GM21360 (cell line): ENCODE data around the gene EXOC2.
A peak's percentile ranks its signal among the peaks of the same experiment; 100 is the strongest.
"Not testable (repeated sequence)": the region's sequence is repeated elsewhere in the genome, so short reads cannot be mapped to it uniquely, and the experiment has no call there.

Source experiments
- ATAC-seq: cut with Tn5 transposase; IDR thresholded peaks from one replicate; pipeline ENCODE4 v1.9.1; 2021; ENCODE audit warnings: mild to moderate bottlenecking, moderate library complexity; ENCODE audit not compliant: unreplicated experiment

EXOC2 gene

DNA sequence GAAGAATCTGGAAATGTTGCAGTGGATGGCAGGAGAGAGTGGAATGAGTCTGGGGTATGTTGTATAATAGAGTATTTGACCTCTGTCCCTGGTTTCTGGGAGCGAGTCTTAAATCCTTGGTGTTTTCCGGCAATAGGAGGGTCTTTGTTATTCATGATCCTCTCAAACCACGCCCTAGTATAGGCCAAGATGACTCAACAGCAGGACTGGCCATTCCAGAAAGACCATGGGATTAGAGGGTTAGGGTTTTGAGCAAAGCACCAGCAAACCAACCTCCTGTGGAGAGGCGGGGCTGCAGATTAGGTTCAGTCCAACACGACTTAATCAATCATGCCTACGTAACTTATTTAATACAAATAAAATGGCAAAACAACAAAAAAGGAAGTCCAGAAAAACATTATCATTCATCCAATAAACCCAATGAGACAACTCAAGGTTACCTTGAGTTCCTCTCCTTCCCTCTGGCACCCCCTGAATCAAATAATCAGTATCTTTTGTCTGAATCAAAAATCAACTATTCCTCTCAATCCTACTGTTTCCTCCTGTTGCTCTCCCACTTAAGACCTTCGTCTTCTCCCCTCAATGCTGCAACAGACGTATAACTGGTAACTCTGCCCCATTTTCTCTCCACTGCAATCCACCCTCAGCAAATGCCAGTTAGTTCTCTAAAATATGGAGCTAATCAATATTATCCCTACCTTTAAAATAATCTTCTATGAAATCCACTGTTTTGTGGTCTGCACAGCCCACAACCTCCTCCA is 51.5 kb downstream of the EXOC2 start:
- no peak for ATAC-seq

DNA sequence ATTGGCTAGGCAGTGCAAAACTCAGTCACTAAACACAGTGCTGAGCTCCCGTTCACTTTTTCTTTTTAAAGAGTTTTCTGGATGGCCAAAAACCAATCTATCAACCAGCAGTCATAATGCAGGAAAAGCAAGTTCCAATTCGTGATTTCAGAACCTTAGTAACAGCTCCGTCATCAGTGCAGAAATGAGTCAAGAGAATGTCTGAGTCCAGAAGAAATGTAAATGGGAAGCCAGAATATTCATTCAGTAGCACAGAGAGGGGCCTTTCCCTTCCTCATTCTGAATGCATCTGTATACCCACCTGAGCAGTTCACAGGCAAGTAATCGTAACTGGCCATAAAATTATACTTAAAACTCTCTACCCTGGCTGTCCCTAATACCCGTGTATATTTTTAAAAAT is 56.5 kb downstream of the EXOC2 start:
- peak; percentile 77 for ATAC-seq

DNA sequence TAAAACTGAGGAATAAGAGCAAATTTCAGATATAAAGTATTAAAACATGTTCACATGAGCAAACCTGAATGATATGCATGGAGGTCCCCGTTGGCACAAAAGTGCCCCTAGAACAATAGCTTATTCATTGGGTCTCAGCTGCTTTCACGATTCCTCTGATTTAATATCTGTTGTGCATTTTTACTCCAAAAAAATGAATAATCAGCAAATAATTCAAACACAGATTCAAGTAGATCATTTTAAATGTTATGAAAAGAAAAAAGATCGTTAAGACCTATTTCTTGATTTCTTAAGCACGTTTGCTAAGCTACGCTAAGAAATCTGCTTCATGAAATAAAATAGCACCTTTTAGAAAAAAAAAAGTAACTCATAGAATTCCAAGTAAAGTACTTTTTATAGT is 57.7 kb downstream of the EXOC2 start:
- ATAC-seq, result no peak

DNA sequence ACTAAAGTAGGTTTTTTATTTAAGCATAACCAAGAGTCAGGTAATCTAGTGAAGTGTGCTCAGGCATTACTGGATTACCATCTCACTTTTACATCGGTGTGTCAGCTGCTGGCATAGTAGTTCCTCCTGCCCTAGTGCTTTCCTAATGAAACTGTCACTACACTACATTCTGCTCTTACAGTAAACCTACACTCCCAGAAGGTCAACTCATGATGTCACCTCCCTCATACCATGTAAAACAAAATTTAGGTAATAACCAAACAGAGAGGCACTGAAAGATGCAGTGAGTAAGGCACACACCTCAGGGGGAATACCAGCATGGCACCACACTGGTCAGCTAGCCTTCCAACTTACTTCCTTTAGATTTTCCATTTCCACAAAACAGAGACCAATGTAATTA is 59.3 kb downstream of the EXOC2 start:
- ATAC-seq, result no peak

DNA sequence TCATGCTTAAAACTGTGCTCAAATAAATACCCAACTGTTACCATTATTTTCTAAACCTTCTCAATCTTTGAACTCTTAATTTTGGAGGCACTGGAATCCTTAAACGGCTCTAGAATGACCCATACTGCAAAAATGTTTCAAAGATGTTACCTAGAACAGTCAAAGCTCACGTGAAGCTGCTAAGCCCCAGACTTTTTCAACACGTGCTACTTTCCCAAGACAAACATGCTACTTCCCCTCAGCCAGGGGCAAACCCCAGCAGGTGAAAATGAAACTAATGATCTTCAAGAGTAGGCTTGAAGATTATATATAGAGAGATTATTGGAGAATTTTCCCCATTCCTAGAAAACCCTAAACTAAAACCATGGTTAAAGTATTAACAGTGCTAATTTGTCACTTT is 64.2 kb downstream of the EXOC2 start:
- ATAC-seq, result no peak

DNA sequence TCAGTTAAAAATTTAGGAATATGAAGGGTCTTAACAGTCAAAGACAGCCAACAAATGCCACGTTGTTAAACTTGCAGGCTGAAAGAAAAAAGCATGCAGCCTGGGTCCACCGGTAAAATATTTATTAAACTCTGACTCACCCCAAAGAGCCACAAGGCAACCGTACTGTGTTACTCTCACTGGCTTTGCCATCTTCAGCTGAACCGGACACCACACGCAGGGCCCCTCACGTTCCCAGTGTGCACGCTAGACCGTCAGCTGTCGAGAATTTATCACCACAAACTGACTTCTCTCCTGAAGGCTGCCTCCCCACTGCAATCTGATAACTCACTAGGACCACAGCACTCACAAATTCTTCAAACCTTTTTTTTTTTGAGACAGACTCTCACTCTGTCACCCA is 66.7 kb downstream of the EXOC2 start:
- ATAC-seq, result no peak

DNA sequence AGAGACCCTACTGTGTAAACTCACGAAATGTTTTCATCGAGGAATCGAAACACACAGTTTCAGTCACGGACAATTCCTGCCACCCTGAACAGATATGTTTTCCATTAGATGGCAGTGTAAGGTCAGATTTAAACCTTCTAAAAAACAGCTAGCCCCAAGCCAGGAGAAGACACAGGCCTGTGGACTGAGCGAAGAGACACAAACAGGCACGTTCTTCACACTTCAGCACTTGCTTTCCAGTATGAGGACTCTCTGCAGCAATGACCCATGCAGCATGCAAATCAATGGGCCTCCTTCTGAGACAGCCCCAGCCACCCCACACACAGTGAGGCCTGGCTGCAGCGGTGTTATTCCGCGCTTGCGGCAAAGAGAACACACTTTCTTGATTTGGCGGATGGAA is 68.0 kb downstream of the EXOC2 start:
- ATAC-seq, result no peak

DNA sequence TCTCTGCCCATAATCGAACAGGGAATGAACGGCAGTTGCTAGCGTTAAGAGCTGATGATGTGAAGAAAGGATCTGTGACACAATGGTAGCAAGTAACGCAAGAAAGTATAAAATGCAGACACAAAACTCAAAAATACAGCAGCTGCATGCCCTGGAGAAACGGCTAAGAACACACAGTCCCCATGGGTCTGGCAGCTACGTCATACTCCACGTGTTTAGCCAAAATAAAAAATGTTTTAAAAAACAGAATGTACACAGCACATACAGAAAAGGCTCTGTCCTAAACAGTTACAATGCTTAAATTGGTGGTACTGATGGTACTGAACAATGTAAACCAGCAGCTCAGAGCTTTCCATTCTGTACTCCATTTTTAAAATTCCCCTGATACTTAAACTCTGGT is 70.5 kb downstream of the EXOC2 start:
- no peak for ATAC-seq

DNA sequence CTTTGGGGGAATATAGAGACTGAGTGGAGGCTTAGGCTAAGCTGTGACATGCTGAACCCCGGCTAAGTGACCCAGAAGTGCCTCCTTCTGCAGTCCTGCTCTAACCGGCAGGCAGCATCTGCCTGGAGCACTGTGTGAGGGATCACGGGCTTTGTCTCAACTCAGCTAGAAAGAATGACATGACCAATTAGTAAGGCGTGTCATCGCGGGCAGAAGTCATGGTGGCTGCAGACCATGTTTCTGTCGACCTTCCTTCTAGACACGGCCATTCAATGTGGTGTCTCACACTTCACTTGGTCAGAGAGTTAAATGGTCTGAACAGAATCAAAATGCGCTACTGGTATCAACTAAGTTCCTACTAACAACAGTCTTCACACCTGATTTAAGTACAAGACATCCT is 71.0 kb downstream of the EXOC2 start:
- no peak for ATAC-seq

DNA sequence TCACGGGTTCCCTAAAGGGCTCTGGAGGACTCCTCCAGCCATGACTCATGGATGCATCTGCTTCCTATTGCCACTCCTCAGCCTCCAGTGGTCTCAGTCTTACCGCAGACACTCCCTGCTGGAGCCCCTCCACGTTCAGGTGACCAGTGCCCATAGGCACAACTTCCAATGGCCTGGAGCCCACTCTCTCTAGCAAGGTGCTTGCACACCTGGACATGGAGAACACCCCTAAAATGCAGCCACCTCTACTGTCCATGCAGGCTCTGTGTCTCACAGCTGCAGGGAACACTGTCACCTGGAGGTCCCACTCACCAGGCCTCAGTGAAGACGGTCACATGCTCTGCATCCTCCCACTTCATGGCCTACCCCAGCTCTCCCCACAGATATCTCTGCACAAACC is 72.0 kb downstream of the EXOC2 start:
- ATAC-seq, result no peak

DNA sequence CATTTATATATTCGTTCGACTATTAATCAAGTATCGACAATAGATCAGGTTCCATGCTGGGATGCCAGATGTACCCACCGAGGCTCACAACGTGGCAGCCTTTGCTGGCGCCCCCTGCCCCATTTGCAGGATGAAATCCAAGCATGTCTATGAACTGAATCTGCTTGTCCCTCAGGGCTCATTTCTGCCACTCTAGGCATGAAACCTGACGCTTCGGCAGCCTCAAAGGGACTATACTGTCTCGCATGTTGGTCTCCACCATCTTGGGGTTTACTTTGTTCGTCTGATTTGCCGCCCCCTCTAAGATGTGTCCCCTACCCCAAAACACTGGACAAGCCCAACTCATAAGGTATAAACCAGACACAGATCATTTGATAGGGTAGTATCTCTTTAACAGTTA is 72.8 kb downstream of the EXOC2 start:
- no peak for ATAC-seq

DNA sequence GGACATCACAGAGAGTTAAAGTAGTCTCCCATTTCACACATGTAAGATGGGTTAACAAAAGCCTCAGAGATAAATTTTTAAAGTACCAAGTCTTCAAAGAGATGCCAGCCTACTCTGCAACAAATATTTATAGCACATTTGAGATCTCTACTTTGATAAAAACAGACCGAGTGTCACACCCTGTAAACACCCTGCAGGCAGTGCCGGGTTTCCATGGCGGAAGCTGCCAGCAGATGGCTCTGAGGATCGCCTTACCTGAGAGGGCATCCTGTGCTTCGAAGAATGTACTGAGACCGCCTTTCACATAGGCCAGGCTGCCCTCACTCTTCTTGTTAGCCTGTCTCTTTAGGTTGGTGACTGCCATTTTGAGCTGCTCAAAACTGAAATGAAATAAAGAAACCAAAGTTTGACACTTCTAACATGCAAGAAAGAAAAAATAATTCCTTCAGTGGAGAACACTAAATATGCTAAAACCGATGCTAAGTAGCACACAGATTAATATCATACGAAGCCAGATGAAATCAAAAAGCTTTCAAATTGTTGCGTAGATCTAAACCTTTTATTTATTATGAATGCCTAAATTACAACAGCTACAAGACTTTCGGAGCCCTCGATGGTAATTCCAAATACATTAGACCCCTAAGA is 75.4 kb downstream of the EXOC2 start:
- no peak for ATAC-seq

DNA sequence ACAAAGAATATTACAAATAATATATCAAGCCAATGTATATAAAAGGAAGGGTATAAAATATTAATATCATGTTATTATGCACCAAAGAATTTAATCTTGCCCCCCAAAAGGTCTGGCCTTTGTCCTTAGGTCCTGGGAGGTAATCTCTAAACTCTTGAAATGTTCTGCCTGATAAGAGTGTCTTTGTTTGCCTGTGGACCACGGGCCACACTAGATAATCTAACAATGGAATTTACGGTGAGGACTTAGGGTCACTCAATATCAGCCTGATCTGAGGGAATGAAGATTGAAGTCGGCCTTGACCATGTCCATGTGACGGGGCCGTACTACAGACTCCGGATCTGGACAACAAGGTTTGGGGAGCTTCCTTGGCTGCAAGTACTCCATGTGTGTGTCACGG is 79.0 kb downstream of the EXOC2 start:
- ATAC-seq, result no peak

DNA sequence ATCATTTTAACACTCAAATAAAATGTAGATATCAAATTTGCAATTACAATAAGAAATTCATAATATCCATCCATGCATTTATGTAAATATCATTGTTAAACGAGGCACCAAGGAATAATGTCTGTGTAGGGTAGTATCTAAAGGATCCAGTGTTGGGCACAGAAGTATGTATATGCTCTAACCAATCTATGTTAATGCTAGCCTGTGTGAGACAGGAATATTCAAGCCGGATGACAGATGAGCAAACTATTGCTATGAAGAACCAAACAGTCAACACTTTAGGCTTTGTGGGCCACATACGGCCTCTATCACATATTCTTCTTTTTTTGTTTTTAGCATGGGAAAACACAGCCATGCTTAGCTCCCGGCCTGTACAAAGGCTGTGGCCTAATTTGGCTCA is 81.0 kb downstream of the EXOC2 start:
- no peak for ATAC-seq

DNA sequence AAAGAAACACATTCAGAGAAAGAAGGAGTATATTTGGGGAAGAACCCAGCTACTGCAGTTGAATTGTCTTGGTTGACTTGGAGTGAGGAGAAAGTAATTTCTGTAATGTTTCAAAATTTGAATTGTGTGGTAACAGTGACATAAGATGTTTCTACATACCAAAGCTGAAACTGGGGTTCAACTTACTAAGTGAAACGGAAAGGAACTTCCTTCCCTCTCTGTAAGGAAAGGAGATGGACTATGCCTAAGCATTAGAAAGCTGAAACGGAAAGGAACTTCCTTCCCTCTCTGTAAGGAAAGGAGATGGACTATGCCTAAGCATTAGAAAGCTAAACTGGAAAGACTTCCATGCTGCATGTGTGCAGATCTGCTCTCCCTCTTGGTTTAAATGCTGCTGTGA is 82.1 kb downstream of the EXOC2 start:
- ATAC-seq, result no peak

DNA sequence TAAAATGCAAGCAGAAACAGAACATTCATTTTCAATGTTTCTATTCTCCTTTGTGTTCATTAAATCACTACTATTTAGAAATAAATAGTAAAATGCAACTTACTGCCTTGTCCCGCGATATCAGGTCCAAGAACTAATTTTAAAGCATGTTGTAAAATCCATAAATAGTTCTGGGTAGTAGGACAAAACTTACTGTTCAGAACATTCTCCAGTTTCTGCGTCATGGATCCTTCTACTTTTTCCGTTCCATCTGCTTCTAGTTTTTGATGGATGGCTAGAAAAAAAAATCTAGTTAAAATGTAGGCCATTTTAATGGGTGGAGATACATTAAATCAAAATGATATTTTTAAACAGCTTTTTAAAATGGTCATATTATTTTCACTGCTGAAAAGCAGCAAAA is 83.0 kb downstream of the EXOC2 start:
- ATAC-seq, result no peak

DNA sequence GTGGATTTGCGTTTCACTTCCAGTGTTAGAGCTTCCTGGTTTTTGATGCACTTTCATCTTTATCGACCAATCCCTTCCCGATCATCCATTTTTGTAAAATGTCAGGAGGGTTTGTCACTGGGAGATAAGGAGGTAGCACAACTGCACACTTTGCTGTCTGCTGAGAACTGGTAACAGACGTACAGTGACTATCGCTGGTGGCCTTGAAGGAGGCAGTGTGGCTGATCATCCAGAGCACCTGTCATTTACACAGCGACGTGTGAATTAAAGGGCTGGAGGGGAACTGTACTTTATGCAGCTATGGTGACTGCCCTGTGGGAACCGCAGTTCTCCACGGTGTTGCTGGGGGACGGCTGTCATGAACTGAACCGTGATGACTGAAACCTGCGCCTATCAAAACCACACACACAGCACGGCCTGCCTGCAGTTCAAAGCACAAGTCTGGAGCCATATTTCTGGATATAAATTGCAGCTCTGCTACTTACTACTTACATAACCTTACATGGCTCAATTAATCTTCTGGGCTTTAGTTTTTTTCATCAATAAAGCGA is 86.0 kb downstream of the EXOC2 start:
- ATAC-seq, result no peak

DNA sequence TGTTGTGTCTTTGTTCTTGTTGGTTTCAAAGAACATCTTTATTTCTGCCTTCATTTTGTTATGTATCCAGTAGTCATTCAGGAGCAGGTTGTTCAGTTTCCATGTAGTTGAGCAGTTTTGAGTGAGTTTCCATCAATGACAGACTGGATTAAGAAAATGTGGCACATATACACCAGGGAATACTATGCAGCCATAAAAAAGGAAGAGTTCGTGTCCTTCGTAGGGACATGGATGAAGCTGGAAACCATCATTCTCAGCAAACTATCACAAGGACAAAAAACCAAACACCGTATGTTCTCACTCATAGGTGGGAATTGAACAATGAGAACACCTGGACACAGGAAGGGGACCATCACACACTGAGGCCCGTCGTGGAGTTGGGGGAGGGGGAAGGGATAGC is 87.0 kb downstream of the EXOC2 start:
- ATAC-seq, result not testable (repeated sequence)

DNA sequence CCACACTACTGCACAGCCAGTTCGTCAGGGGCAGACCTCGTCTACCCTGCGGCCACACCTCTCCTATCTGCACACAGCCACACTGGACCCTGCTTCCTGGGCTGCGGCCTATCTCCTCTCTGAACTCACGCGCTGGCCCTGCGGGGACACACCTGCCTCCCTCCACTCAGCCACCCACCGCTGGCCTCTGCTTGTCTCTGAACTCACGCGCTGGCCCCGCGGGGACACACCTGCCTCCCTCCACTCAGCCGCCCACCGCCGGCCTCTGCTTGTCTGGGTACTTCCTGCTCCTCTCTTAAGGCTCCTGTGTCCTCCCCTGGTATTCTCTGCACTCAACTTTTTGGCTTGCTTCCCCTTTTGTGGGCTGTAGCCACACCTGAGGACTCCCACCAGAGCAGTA is 88.4 kb downstream of the EXOC2 start:
- no peak for ATAC-seq

DNA sequence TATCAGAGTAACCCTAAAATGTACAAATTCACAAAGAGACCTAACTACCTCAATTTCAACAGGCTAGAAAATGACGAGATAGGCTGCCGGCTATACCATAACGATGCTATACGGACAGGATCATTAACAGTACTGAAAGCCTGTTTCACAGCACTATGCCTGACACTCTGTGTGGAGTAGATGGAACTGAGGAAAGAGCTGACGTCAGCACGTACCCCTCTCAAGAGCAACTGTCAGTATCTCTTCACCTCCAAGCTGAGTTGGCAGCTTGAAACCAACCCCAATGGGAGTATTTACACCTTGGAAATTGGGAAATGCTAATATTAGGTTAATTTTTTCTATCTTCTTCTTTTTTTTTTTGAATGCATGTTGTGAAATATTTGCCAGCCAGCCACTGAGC is 89.7 kb downstream of the EXOC2 start:
- ATAC-seq, result no peak

DNA sequence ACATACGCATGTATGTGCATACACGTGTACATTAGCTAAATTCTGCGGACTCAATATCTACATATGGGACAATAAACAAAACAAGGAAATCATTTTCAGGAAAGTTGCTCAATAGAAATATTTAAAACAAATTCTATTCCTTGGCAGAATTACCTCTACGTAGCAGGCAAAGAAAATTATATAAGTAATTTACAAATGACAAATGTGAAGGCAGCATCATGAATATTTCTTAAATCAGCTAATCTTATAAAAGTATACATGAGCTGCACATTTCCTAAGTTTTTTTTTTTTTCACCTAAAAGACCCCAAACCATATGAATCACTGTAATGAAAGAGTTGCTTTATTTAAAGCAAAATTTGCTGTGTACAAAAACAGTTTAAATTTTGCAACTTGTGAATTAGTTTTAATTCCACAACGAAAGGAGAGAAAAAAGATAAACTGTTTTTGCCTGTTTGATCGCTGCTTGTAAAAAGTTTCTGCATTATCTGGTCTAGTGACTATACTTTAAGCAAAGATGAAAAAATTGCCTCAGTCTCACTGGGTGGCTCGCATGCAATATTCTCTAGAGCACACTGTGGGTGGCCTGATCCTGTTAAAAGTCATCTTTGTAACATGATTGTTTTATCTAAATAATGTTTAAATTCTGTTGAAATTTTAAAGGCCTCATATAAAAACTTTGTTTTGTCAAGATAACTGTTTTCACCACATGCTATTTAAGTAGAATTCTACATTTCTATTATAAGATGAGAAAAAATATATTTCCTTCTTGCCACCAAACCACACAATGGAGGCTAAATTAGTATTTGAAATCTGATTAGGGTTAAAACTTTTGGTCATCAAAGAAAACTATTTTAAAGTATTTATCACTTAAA is 93.1 kb downstream of the EXOC2 start:
- no peak for ATAC-seq

DNA sequence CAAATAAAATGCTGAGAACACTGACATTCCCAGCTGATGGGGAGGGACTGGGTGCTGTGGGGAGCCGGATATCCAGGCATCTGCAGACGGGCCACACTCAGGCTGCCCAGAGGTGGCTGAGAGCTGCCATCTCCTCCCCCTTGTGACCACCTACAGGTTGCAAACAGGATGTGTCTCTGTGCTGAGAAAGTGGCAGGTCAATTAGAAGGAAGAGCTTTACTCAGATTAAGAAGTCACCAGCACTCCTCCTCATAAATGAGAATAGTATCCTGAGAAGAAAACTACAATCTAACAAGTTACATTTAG is 99.1 kb downstream of the EXOC2 start:
- no peak for ATAC-seq
